GM12891 (cell line): ENCODE data around the gene EPM2AIP1.

Experiments used
- PAX5 ChIP-seq: IDR thresholded peaks from 2 replicates; pipeline ENCODE4 v1.6.1; 2011; ENCODE audit warnings: low read length, moderate library complexity, mild to moderate bottlenecking; ENCODE audit not compliant: insufficient read depth, severe bottlenecking
- POLR2A ChIP-seq: IDR thresholded peaks from 2 replicates; pipeline ENCODE4 v1.6.1; 2011; ENCODE audit warnings: low read depth, low read length, control low read depth
- POLR2AphosphoS5 ChIP-seq: IDR thresholded peaks from 2 replicates; pipeline ENCODE4 v1.6.1; 2011; ENCODE audit warnings: low read depth, low read length, control low read depth
- SPI1 ChIP-seq: IDR thresholded peaks from 2 replicates; pipeline ENCODE4 v1.6.1; 2011; ENCODE audit warnings: low read depth, low read length, control low read depth
- TAF1 ChIP-seq: IDR thresholded peaks from 2 replicates; pipeline ENCODE4 v1.6.1; 2011; ENCODE audit warnings: low read depth, low read length, control low read depth

DNA sequence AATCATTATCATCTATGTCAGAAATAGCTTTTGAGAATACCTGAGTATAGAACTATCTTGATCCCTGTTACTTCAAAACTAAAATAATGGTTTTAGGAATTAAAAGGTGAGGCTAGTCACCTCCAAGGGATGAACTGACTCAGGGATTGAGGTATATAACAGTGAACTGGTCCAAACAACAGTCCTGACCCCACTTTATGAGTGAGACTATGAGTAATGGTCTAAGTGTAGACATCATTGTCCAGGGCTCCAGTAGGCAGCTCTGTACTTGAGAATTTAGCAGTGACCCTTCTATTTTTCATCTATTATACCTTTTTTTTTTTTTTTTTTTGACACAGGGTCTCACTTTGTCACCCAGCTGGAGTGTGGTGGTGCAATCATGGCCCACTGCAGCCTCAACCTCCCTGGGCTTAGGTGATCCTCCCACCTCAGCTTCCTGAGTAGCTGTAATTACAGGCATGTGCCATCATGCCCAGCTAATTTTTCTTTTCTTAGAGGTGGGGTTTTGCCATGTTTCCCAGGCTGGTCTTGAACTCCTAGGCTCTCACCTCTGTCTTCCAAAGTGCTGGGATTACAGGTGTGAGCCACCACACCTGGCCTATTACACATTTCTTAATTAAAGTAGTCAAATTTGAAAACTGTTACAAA, 36.7 kb upstream of the EPM2AIP1 start:
- no peak for TF ChIP-seq POLR2A
- no peak for TF ChIP-seq TAF1
- no peak for TF ChIP-seq POLR2AphosphoS5
- no peak for TF ChIP-seq PAX5
- TF ChIP-seq SPI1: no peak
